GM23338 (cell line): Measurements from ENCODE around the gene XYLT1. TPM values are rescaled to one million over a fixed set of nuclear protein-coding genes. Genes with fewer than 3 reads are reported as not detected.

Source experiments
- ATAC-seq: fragments of 200-7000 bp; cut with Tn5 transposase; 3 replicates; pipeline ENCODE4 v1.9.1; 2020
- DNase-seq: peaks from one replicate; pipeline ENCODE4 v3.0.0-alpha.2; 2015; ENCODE audit warnings: low spot score
- H2AFZ ChIP-seq: fragments of 200-600 bp; sonication (generic); 2 replicates; pipeline ENCODE4 v1.8.0; 2016; ENCODE audit warnings: antibody characterized with exemption, mild to moderate bottlenecking, moderate library complexity
- H3F3A ChIP-seq: fragments of 200-600 bp; sonication (generic); replicated peaks from 2 replicates; pipeline ENCODE4 v1.8.0; 2017; ENCODE audit warnings: antibody characterized with exemption, mixed run types, low read depth
- H3K27ac ChIP-seq: fragments of 200-600 bp; sonication (generic); 2 replicates; pipeline ENCODE4 v1.6.1; 2016; ENCODE audit warnings: low read depth
- H3K27me3 ChIP-seq: fragments of 200-600 bp; sonication (generic); 2 replicates; pipeline ENCODE4 v1.8.0; 2016; ENCODE audit warnings: mild to moderate bottlenecking, mixed run types, moderate library complexity; ENCODE audit not compliant: insufficient read depth
- H3K36me3 ChIP-seq: fragments of 200-600 bp; sonication (generic); 2 replicates; pipeline ENCODE4 v1.8.0; 2016; ENCODE audit warnings: mild to moderate bottlenecking; ENCODE audit not compliant: insufficient read depth
- H3K4me1 ChIP-seq: fragments of 200-600 bp; sonication (generic); 2 replicates; pipeline ENCODE4 v1.8.0; 2016; ENCODE audit warnings: mild to moderate bottlenecking, moderate library complexity; ENCODE audit not compliant: insufficient read depth
- H3K4me2 ChIP-seq: fragments of 200-600 bp; sonication (generic); 2 replicates; pipeline ENCODE4 v1.7.1; 2017; ENCODE audit warnings: mixed run types
- H3K4me3 ChIP-seq: fragments of 200-600 bp; sonication (generic); 2 replicates; pipeline ENCODE4 v1.6.1; 2016; ENCODE audit warnings: mixed run types
- H3K79me2 ChIP-seq: fragments of 200-600 bp; sonication (generic); replicated peaks from 2 replicates; pipeline ENCODE4 v1.8.0; 2017; ENCODE audit warnings: mild to moderate bottlenecking; ENCODE audit not compliant: insufficient read depth
- H3K9me2 ChIP-seq: fragments of 200-600 bp; sonication (generic); 2 replicates; pipeline ENCODE4 v1.8.0; 2017; ENCODE audit not compliant: insufficient read depth
- H4K20me1 ChIP-seq: fragments of 200-600 bp; sonication (generic); replicated peaks from 2 replicates; pipeline ENCODE4 v1.8.0; 2017; ENCODE audit warnings: mild to moderate bottlenecking; ENCODE audit not compliant: insufficient read depth
- H3K27ac Mint-ChIP-seq: 2 replicates; pipeline ENCODE4 v1.8.0; 2020; ENCODE audit warnings: inconsistent platforms, mild to moderate bottlenecking, moderate library complexity, mixed read lengths
- H3K27me3 Mint-ChIP-seq: 3 replicates; pipeline ENCODE4 v1.8.0; 2022; ENCODE audit warnings: low read depth, mild to moderate bottlenecking, moderate library complexity, mixed read lengths, inconsistent platforms; ENCODE audit not compliant: insufficient read depth, poor library complexity
- H3K36me3 Mint-ChIP-seq: 3 replicates; pipeline ENCODE4 v1.8.0; 2021; ENCODE audit warnings: low read depth, mild to moderate bottlenecking, inconsistent platforms, moderate library complexity, mixed read lengths
- H3K4me1 Mint-ChIP-seq: 3 replicates; pipeline ENCODE4 v1.8.0; 2020; ENCODE audit warnings: mild to moderate bottlenecking, inconsistent platforms, mixed read lengths
- H3K4me3 Mint-ChIP-seq: 3 replicates; pipeline ENCODE4 v1.8.0; 2021; ENCODE audit warnings: moderate library complexity, mild to moderate bottlenecking, inconsistent platforms, mixed read lengths
- H3K9me3 Mint-ChIP-seq: 3 replicates; pipeline ENCODE4 v1.8.0; 2020; ENCODE audit warnings: moderate library complexity, mild to moderate bottlenecking, inconsistent platforms, mixed read lengths
- CREB1 ChIP-seq: fragments of 250-450 bp; sonication (Bioruptor Pico); IDR thresholded peaks from 2 replicates; pipeline ENCODE4 v1.5.0; 2020; ENCODE audit warnings: low read depth, mild to moderate bottlenecking, moderate library complexity
- CTCF ChIP-seq, 2 experiments: fragments of 200-600 bp in 1 of 2; sonication (generic) in 1 of 2; conservative IDR thresholded peaks; 2 replicates each; pipeline versions ENCODE4 v1.5.1 to v1.6.1; 2016 to 2017; ENCODE audit warnings: antibody characterized with exemption in 2 of 2, low read depth in 2 of 2, mild to moderate bottlenecking in 2 of 2, moderate library complexity in 1 of 2
- ETS1 ChIP-seq: IDR thresholded peaks from 2 replicates; pipeline ENCODE4 v1.6.1; 2016; ENCODE audit warnings: antibody characterized with exemption
- EZH2 ChIP-seq: fragments of 200-600 bp; sonication (generic); IDR thresholded peaks from one replicate; pipeline ENCODE4 v1.8.0; 2017; ENCODE audit warnings: antibody characterized with exemption, mild to moderate bottlenecking, low read depth; ENCODE audit not compliant: unreplicated experiment
- EZH2phosphoT487 ChIP-seq: fragments of 200-600 bp; sonication (generic); IDR thresholded peaks from one replicate; pipeline ENCODE4 v1.8.1; 2018; ENCODE audit warnings: antibody characterized with exemption; ENCODE audit not compliant: unreplicated experiment
- JUNB ChIP-seq: IDR thresholded peaks from one replicate; pipeline ENCODE4 v1.6.1; 2016; ENCODE audit warnings: antibody characterized with exemption; ENCODE audit not compliant: unreplicated experiment
- NANOG ChIP-seq: IDR thresholded peaks from 2 replicates; pipeline ENCODE4 v1.6.1; 2016; ENCODE audit warnings: antibody characterized with exemption, borderline replicate concordance
- REST ChIP-seq: IDR thresholded peaks from one replicate; pipeline ENCODE4 v1.6.1; 2018; ENCODE audit warnings: antibody characterized with exemption; ENCODE audit not compliant: unreplicated experiment
- STAT1 ChIP-seq: IDR thresholded peaks from one replicate; pipeline ENCODE4 v1.6.1; 2016; ENCODE audit warnings: antibody characterized with exemption; ENCODE audit not compliant: unreplicated experiment
- ZNF114 ChIP-seq: fragments of 250-450 bp; sonication (Bioruptor Pico); IDR thresholded peaks from 2 replicates; pipeline ENCODE4 v1.5.0; 2020; ENCODE audit warnings: mild to moderate bottlenecking, moderate library complexity
- ZNF331 ChIP-seq: fragments of 250-450 bp; sonication (Bioruptor Pico); IDR thresholded peaks from 2 replicates; pipeline ENCODE4 v1.5.0; 2020; ENCODE audit warnings: low read depth, mild to moderate bottlenecking, moderate library complexity
- ZNF462 ChIP-seq: fragments of 250-450 bp; sonication (Bioruptor Pico); IDR thresholded peaks from 2 replicates; pipeline ENCODE4 v1.5.0; 2020; ENCODE audit warnings: mild to moderate bottlenecking, moderate library complexity
- polyA plus RNA-seq: library from polyadenylated mRNA; unstranded; fragments of >200 nt; fragmentation: Nextera tagmentation; extraction: Ambion mirVana; gene quantifications from 2 replicates; pipeline ENCODE4 v1.2.1, GENCODE V29; 2016
- total RNA-seq: library from RNA; depleted of rRNA; stranded (reverse); fragments of >200 nt; shearing (Covaris generic); gene quantifications from 2 replicates; pipeline ENCODE4 v1.2.3, GENCODE V29; 2014

Gene XYLT1
- total and polyA plus RNA-seq, 2 experiments from 2014 or later: 3.5 to 24.7 TPM

- H3K36me3 ChIP-seq: no peaks in the 10 kb centered on the region
- peaks cover 52% of the 10 kb centered on the region for H3K4me1 Mint-ChIP-seq
- H3K4me3 Mint-ChIP-seq: no peak overlapping the region
- peaks cover 33% of the 10 kb centered on the region for H3K79me2 ChIP-seq
- H3K4me3 ChIP-seq: no peak overlapping the region
- peaks cover 11% of the 10 kb centered on the region for H3K27me3 Mint-ChIP-seq
- no peak for DNase-seq
- H3K27ac Mint-ChIP-seq: no peak overlapping the region
- TF ChIP-seq ZNF462 (CRISPR knock-in tag): no peak
- no peak for TF ChIP-seq CREB1
- no peak for TF ChIP-seq ETS1
- TF ChIP-seq ZNF331 (CRISPR knock-in tag): no peak
- TF ChIP-seq JUNB: no peak
- no peak for TF ChIP-seq EZH2phosphoT487
- no peak for TF ChIP-seq CTCF (conservative IDR thresholded peaks at IDR 0.05; ENCODE audit: low read depth in 2 of 2)
- no peak for TF ChIP-seq EZH2
- no peak for TF ChIP-seq STAT1
- TF ChIP-seq REST: no peak
- no peak for TF ChIP-seq NANOG
- no peak for TF ChIP-seq ZNF114 (CRISPR knock-in tag)
- H3K9me3 Mint-ChIP-seq: no peaks in the 10 kb centered on the region
- H3K27ac ChIP-seq: no peak overlapping the region
- H3K9me2 ChIP-seq: no peaks in the 10 kb centered on the region; the same call in 1 of the 2 replicates
- H3K36me3 Mint-ChIP-seq: peaks cover 3% of the 10 kb centered on the region; the same call in 1 of the 3 replicates
- no peak overlapping the region for H2AFZ ChIP-seq
- ATAC-seq: no peak
- H3K4me1 ChIP-seq: peaks cover 54% of the 10 kb centered on the region
- H4K20me1 ChIP-seq: no peaks in the 10 kb centered on the region
- no peaks in the 10 kb centered on the region for H3K27me3 ChIP-seq
- no peaks in the 10 kb centered on the region for H3F3A ChIP-seq
- no peak overlapping the region for H3K4me2 ChIP-seq
Observed at GRCh38 chr16:17395849-17396480, 74.8 kb downstream of the XYLT1 start.
